ENCODE measurements around the gene MXI1. TPM values are rescaled to one million over a fixed set of nuclear protein-coding genes. Genes with fewer than 3 reads are reported as not detected.

MXI1 gene
- total and polyA plus RNA-seq, 2 experiments from 2014 or later = 5.1 to 8.5 TPM

DNA sequence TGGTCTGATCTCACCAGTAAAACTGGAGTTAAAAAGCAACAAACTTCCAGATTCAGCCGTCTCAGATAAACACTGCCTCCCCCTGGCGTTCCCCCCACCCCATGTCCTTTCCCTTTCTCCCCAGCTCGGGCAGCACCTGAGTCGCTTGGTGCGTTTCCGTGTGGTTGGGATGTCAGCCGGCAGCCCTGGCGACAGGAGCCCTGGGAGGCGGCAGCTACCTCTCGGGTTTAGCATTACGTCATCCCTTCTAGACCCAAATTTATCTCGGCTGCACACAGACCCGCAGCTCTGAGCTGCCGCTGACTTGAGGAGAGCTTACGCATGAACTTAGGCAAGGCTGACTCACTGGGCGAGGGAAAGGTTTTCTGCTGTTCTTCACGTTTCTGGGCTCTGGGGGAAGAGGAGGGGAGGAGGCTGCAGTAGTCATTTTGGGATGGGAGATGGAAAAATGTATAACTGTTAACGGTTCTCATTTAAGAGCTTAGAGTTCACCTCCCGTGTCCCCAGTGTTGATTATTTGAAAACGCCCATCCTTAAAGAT, 14.4 kb downstream of the MXI1 start:
- Histone ChIP-seq H3K4me3 (peak overlapping the region; percentile 53), H3F3A (replicated peaks; ENCODE audit: low read depth) (peaks cover 7% of the 10 kb centered on the region; the same call in 1 of the 2 replicates), H3K4me1 (ENCODE audit: insufficient read depth) (peaks cover 23% of the 10 kb centered on the region), H3K9me2 (ENCODE audit: insufficient read depth) (no peaks in the 10 kb centered on the region), H3K27me3 (ENCODE audit: insufficient read depth) (peaks cover 42% of the 10 kb centered on the region), H3K79me2 (replicated peaks; ENCODE audit: insufficient read depth) (no peaks in the 10 kb centered on the region), H3K27ac (ENCODE audit: low read depth) (no peak overlapping the region), H4K20me1 (replicated peaks; ENCODE audit: insufficient read depth) (no peaks in the 10 kb centered on the region), H3K4me2 (peak overlapping the region; percentile 81), H3K36me3 (ENCODE audit: insufficient read depth) (no peaks in the 10 kb centered on the region), H2AFZ (peak overlapping the region; percentile 40)
- Mint-ChIP-seq H3K36me3 (ENCODE audit: low read depth) (no peaks in the 10 kb centered on the region; the same call in 2 of the 3 replicates), H3K4me1 (peaks cover 42% of the 10 kb centered on the region), H3K4me3 (peak overlapping the region; percentile 64), H3K27ac (no peak overlapping the region), H3K27me3 (ENCODE audit: insufficient read depth, low read depth, poor library complexity) (peaks cover 30% of the 10 kb centered on the region), H3K9me3 (no peaks in the 10 kb centered on the region; the same call in 2 of the 3 replicates)
- DNase-seq (ENCODE audit: low spot score) (peak; percentile 83), ATAC-seq (peak; percentile 64)
- TF ChIP-seq EZH2 (IDR thresholded peaks at IDR 0.05; ENCODE audit: low read depth, unreplicated experiment) = no peak
- TF ChIP-seq EZH2phosphoT487 (IDR thresholded peaks at IDR 0.05; ENCODE audit: unreplicated experiment) = no peak
- TF ChIP-seq NANOG (IDR thresholded peaks at IDR 0.05; ENCODE audit: borderline replicate concordance) = no peak
- peak; percentile 50; the same call in 1 of the 2 replicates for TF ChIP-seq CREB1 (CRISPR knock-in tag; IDR thresholded peaks at IDR 0.05; ENCODE audit: low read depth)
- no peak for TF ChIP-seq POLR2AphosphoS5 (IDR thresholded peaks at IDR 0.05; ENCODE audit: low read depth)
- TF ChIP-seq, protein P1, sequence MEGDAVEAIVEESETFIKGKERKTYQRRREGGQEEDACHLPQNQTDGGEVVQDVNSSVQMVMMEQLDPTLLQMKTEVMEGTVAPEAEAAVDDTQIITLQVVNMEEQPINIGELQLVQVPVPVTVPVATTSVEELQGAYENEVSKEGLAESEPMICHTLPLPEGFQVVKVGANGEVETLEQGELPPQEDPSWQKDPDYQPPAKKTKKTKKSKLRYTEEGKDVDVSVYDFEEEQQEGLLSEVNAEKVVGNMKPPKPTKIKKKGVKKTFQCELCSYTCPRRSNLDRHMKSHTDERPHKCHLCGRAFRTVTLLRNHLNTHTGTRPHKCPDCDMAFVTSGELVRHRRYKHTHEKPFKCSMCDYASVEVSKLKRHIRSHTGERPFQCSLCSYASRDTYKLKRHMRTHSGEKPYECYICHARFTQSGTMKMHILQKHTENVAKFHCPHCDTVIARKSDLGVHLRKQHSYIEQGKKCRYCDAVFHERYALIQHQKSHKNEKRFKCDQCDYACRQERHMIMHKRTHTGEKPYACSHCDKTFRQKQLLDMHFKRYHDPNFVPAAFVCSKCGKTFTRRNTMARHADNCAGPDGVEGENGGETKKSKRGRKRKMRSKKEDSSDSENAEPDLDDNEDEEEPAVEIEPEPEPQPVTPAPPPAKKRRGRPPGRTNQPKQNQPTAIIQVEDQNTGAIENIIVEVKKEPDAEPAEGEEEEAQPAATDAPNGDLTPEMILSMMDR (conservative IDR thresholded peaks at IDR 0.05; ENCODE audit: low read depth in 2 of 2) = peak; percentile 37 to 57
- no peak for TF ChIP-seq JUNB (IDR thresholded peaks at IDR 0.05; ENCODE audit: unreplicated experiment)
- TF ChIP-seq, protein P2, sequence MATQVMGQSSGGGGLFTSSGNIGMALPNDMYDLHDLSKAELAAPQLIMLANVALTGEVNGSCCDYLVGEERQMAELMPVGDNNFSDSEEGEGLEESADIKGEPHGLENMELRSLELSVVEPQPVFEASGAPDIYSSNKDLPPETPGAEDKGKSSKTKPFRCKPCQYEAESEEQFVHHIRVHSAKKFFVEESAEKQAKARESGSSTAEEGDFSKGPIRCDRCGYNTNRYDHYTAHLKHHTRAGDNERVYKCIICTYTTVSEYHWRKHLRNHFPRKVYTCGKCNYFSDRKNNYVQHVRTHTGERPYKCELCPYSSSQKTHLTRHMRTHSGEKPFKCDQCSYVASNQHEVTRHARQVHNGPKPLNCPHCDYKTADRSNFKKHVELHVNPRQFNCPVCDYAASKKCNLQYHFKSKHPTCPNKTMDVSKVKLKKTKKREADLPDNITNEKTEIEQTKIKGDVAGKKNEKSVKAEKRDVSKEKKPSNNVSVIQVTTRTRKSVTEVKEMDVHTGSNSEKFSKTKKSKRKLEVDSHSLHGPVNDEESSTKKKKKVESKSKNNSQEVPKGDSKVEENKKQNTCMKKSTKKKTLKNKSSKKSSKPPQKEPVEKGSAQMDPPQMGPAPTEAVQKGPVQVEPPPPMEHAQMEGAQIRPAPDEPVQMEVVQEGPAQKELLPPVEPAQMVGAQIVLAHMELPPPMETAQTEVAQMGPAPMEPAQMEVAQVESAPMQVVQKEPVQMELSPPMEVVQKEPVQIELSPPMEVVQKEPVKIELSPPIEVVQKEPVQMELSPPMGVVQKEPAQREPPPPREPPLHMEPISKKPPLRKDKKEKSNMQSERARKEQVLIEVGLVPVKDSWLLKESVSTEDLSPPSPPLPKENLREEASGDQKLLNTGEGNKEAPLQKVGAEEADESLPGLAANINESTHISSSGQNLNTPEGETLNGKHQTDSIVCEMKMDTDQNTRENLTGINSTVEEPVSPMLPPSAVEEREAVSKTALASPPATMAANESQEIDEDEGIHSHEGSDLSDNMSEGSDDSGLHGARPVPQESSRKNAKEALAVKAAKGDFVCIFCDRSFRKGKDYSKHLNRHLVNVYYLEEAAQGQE (IDR thresholded peaks at IDR 0.05; ENCODE audit: unreplicated experiment) = no peak

DNA sequence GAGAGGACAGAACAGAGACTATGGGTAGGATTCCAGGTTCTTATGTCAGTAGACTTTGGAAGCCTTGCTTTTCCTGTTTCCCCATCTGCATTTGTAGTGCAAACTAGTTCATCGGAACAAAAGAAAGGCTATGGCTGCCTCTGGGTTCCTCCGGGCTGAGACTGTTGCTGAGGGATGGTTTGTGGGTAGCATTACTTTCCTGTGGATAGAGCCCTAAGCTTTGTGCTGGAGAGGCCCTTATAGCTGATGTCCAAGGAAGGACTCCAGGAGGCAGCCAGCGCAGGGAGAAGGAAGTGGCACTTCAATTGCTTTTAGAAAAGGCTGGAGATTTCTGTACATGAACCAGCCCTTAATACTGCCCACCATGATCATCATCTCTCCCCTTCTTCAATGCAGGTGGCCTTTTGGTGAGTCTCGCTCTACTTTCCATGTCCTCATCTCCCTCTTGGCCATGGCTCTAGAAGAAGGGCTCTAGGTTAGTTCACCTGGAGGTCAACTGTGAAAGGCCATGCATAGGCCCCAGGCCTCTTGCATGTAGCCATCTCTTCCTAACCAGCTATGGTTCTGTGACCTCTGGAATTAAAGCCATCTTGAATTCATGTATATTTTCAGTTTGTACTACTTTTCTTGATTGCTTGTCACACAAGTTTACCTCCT, 15.4 kb downstream of the MXI1 start:
- H3K36me3 ChIP-seq (ENCODE audit: insufficient read depth) = no peaks in the 10 kb centered on the region
- H3K4me1 Mint-ChIP-seq = peaks cover 46% of the 10 kb centered on the region
- H3K36me3 Mint-ChIP-seq (ENCODE audit: low read depth) = peaks cover 4% of the 10 kb centered on the region; the same call in 1 of the 3 replicates
- peaks cover 23% of the 10 kb centered on the region for H3K4me1 ChIP-seq (ENCODE audit: insufficient read depth)
- H3K27me3 Mint-ChIP-seq (ENCODE audit: insufficient read depth, low read depth, poor library complexity) = peaks cover 35% of the 10 kb centered on the region
- peak overlapping the region; percentile 81 for H3K4me2 ChIP-seq
- peaks cover 7% of the 10 kb centered on the region; the same call in 1 of the 2 replicates for H3F3A ChIP-seq (replicated peaks; ENCODE audit: low read depth)
- no peaks in the 10 kb centered on the region for H3K9me2 ChIP-seq (ENCODE audit: insufficient read depth)
- ATAC-seq (peak; percentile 3), DNase-seq (ENCODE audit: low spot score) (peak; percentile 45)
- no peak overlapping the region for H3K27ac Mint-ChIP-seq
- peaks cover 39% of the 10 kb centered on the region for H3K27me3 ChIP-seq (ENCODE audit: insufficient read depth)
- 0 out of 2 replicates have a peak overlapping the region, but pooled peaks have one; percentile 53 for H3K4me3 ChIP-seq
- no peak overlapping the region for H2AFZ ChIP-seq
- H4K20me1 ChIP-seq (replicated peaks; ENCODE audit: insufficient read depth) = no peaks in the 10 kb centered on the region
- H3K9me3 Mint-ChIP-seq = no peaks in the 10 kb centered on the region; the same call in 2 of the 3 replicates
- H3K27ac ChIP-seq (ENCODE audit: low read depth) = no peak overlapping the region
- no peaks in the 10 kb centered on the region for H3K79me2 ChIP-seq (replicated peaks; ENCODE audit: insufficient read depth)
- peak overlapping the region; percentile 16; the same call in 1 of the 3 replicates for H3K4me3 Mint-ChIP-seq
- no peak for TF ChIP-seq EZH2phosphoT487 (IDR thresholded peaks at IDR 0.05; ENCODE audit: unreplicated experiment)
- no peak for TF ChIP-seq ZNF331 (CRISPR knock-in tag; IDR thresholded peaks at IDR 0.05; ENCODE audit: low read depth)
- TF ChIP-seq, protein P2 (IDR thresholded peaks at IDR 0.05; ENCODE audit: unreplicated experiment) = no peak
- no peak for TF ChIP-seq CREB1 (CRISPR knock-in tag; IDR thresholded peaks at IDR 0.05; ENCODE audit: low read depth)
- no peak for TF ChIP-seq EZH2 (IDR thresholded peaks at IDR 0.05; ENCODE audit: low read depth, unreplicated experiment)
- TF ChIP-seq STAT1 (IDR thresholded peaks at IDR 0.05; ENCODE audit: unreplicated experiment) = no peak
- no peak for TF ChIP-seq POLR2AphosphoS5 (IDR thresholded peaks at IDR 0.05; ENCODE audit: low read depth)
- TF ChIP-seq ZNF114 (CRISPR knock-in tag; IDR thresholded peaks at IDR 0.05) = no peak

Measured in GM23338 (cell line).